AML-193 (cell line): ENCODE data around the gene LRRC17.
A peak's percentile ranks its signal among the peaks of the same experiment; 100 is the strongest.

Experiments used
- DNase-seq, 2 experiments: peaks; one replicate each; lab custom pipeline; 2025; lab: John Stamatoyannopoulos, UW

LRRC17 gene

GRCh38 chr7:102988088-102988487 lies 75.3 kb downstream of the LRRC17 start:
- no peak for DNase-seq

- no peak for DNase-seq
These were observed 76.1 kb downstream of the LRRC17 start for GRCh38 chr7:102988631-102989560.

- DNase-seq, result no peak
These were observed 77.8 kb downstream of the LRRC17 start for GRCh38 chr7:102990642-102991041.

DNA sequence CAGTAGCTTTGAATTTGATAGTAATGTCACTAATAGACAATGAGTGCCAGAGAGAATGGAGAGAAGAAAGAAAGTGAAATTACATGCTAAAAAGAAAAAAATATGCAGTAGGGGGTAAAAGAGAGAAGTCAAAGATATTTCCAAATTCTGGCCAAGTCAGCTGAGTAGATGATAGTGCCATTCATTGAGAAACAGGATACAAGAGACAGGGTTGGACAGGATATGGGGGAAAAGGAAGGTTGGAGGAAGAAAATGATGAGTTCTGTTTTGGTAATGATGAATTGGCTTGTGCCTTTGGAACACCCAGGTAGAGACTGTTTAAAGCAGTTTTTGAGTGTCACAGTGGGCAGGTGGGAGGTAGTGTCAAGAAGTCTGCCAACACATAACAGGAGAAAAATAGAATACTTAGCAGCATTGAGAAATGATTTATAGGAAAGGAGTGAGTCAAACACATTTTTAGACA lies 78.3 kb downstream of the LRRC17 start:
- peak; percentile 79 to 81 for DNase-seq

DNA sequence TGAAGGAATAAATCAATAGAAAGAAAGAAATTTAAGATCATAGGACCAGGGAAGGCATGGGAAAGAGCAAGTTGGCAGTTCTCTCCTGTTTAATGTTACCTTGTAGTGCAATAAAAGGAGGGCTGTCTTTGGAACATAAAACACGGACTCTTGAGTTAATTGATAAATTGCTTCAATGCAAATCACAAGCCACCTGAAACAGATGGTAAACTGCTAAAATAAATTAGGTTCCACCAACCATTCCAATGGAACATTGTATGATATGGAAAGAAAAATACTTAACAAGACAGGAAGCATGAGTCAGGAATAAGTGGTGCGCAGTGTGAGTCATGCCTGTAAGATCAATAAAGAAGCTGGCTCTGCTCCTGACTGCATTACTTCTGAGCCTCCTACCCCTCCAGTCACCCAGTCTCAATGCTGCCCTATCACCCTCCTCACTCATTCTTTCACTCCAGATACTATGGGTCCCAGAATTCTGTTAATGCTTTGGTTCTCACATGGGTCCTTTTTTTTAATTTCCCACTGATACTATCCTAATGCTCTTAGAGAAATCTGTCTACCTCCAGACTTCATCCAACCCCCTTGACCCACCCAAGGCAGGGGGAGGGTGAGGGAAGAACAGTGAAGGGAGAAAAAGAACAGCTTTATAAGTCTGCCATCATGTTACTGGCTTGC lies 78.9 kb downstream of the LRRC17 start:
- DNase-seq, result no peak

DNA sequence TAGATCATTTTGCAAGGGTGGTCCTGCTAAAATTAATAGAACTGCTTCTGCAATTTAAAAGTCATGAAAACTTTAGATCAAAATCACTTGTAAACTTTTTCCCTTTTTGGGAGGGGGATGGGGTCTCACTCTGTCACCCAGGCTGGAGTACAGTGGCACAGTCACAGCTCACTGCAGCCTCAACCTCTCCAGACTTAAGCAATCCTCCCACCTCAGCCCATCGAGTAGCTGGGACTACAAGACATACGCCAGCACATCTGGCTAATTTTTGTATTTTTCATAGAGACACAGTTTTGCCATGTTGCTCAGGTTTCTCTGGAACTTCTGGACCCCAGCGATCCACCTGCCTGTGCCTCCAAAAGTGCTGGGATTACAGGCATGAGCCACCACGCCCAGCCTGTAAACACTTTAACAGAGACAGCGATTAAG lies 79.7 kb downstream of the LRRC17 start:
- no peak for DNase-seq

- peak; percentile 21 for DNase-seq
These were observed 80.3 kb downstream of the LRRC17 start for GRCh38 chr7:102992938-102993717.

- no peak for DNase-seq
These were observed 80.9 kb downstream of the LRRC17 start for GRCh38 chr7:102993718-102994029.

DNA sequence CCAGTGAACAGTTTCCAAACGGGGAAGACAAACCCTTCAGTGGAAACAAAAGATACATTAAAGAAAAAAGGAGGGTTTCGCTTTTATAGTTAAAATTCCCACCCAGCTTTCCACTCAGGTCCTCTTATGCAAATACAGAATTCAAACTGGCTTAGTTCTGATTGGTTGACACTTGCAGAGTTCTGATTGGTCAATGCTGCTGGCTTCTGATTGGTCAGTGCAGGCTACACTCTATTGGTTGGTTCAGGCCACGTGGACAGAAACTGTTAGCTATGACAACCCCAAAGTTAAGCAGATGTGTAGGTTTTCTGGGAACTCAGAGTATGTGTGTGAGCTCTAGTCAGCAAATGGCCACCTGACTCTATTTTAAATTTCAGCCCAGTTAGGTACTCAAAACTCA lies 81.8 kb downstream of the LRRC17 start:
- no peak for DNase-seq
